ENCODE data around the gene DUOXA1.
"Not testable (repeated sequence)": the region's sequence is repeated elsewhere in the genome, so short reads cannot be mapped to it uniquely, and the experiment has no call there.

DUOXA1 gene

DNA sequence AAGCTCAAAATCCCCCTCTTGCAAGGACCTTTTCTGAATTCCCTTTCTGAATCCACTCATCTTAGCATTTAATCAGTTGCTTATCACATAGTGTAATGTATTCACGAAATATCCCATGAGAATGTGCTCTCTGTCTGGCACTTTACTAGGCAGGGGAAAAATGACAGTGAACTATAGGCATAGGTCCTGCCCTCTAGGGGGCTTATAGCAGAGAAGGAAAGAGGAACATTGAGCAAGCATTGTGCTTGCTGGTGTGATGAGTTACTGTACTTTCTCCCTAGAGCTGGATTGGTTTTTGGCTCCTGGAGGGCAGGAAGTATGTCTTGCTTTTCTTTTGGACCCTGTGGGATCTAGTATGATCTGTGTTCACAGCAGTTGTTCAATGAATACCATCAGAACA is 42.2 kb downstream of the DUOXA1 start:
- DNase-seq: no peak

DNA sequence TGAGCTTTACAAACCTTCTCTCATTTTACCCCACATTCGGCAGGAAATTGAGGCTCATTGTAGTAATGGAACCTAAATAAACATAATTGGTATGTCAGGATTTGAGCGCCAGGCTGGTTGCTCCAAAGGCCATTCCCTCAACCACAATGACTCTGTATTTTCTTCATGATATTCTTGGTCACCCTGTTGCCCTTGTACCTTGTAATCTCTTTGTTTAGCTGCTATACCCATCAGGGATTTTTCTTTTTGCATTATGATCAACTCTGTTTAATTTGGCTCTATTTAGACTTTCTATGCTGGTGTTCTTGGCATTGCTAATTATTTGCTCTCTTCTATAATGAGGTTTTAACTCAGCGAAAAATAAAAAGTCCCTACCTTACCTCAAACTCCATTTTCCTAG is 45.5 kb downstream of the DUOXA1 start:
- DNase-seq: no peak

DNA sequence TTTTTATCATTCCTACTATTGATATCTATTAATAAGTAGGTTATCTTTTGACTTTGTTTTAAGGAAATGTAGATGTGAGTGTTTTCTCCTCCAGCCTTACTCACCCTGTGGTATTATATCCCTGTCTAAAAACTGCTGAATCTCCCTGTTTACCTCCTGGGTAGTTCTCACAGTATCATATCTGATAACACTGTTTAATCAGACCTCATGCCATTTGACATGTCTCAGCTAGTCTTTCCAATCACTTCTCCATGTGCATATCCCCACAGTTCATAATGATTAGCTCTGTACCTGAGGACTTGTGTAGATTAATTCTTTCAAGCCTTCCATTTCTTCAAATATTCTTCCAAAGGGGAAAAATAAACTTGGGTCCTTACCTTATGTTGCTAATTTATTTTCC is 46.5 kb downstream of the DUOXA1 start:
- no peak for DNase-seq

DNA sequence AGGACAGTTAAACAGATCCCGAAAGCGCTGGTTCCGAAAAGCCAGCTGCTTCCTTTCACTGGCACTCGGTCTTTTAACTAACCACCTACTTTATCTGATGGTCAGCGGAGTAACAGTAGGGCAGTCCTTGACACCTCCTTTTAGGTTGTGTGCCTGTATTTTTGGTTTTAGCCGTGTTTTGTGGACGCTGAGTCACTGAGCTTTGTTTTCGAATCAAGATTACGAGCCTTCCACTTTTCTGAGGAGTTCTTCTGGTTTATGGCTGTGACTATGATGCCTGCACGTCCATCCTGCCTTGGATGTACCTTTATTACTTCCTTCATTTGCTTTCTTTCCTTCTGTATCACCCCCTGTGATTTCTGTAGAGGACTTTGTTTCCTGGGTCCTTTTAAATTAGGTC is 47.3 kb downstream of the DUOXA1 start:
- DNase-seq: not testable (repeated sequence)

DNA sequence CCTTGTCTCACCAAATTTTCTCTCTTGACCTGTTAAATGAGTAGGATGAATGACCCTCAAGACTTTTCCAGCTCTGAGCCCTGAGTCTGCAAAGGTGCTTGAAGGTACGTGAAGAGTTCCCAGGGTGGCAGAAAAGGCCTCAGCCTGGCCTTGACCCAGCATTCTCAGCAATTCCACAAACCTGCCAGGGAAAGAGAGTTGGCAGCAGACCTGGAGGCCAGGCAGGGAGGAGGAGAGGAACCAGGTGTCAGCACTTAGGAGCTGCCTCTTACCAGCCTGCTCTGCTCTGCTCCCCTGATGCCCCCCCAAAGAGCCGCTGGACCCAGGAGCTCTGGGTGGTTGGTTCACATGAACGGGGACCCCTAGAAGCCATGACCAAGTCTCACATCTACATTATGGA is 49.1 kb downstream of the DUOXA1 start:
- DNase-seq: not testable (repeated sequence)

DNA sequence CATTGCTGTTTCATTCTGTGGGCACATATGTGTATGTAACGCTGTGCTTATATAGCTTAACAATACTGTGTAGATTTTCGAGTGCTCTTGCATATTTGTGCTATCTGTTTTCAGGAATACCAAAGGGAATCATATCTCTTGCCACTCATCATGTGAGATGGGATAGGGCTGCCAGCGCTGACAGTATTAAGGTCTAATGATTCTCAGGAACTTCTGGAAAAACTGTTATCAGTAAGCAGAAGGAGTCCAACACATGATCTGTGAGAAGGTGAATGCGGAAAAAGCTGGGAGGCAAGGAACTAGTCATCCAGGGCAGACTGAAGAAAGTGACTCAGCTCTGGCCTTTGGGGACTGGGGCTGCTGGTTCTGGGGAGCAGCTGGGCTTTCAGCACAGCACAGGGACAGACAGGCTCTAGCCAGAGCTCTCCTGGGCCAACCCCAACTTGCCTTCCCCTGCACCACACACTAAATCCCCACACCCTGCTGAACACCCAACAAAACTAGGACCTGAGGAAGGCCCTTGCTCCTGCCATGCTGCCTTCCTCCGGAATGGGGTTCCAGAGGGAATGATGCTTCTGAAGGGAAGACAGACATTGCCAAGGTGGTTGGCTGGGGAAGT is 49.9 kb downstream of the DUOXA1 start:
- DNase-seq: not testable (repeated sequence)

DNA sequence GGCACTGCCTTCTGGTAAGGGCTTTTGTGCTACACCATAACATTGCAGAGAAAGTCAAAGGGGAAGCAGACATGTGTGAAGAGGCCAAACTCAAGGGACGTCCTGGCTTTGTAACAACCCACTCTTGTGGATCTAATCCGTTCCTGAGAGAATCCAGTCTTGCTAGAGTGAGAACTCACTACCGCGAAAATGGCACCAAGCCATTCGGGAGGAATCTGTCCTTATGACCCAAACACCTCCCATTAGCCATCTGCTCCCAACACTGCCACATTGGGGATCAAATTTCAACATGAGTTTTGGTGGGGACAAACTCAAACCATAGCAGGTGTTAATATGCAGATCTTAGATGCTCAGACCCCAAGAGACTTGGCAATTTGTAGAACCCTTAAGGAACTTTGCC is 50.5 kb downstream of the DUOXA1 start:
- DNase-seq: not testable (repeated sequence)

DNA sequence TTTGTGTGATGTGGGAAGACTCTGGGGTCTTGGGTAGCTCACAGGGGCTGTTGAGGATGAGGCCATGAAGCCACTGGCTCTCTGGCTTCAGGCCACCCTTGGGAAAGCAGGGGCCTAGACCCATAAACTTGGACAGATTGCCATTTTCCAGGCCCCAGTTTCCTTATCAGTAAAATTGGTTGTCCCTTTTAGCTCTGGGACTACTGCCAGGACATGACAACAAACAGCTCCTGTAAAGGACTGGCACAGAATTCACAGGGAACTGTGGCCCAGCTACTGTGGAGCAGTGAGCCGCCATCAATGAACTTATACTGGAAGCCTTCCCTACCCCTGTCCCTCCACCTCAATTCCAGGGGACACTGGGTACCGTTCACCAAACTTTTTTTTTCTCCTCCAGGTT is 52.3 kb downstream of the DUOXA1 start:
- DNase-seq: not testable (repeated sequence)

DNA sequence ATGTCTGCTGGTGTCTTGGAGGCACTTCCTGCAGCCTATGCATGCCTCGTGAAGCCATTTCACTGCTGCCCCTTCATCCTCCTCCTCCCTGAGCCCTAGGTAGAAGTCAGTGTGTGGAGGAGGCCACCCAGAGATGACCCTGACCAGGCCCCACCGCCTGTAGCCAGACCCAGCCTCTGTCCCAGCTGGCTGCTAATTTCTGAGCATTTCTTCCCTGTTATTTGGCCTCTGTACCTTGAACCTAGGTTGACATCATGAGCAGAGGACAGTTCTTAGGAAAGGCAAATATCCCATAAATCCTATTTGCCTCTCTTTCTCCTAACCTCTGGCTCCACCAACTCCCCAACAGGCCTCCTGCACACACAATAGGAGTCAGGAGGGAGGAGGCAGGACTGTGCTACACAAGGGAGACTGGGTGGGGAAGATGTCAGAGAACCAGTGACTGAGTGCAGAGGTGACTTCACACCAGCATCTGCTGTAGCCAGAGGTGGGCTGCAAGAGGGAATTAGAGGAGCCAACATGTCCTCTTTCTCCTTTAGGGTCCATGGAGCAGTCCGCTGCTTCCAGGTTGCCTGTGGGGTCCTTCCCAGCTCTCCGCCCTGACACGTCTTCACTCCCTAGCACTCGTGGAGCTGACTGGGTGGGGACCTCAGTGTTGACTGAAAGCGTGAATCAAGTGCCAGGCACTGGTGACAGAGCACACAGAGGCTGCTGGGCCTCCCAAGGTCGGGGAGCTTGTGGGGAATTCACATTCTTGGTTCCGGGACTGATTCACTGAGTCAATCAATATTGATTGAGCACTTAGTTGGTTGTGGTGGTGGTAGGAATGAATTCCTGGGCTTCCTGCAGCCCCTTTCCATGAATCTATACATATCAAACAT is 54.0 kb downstream of the DUOXA1 start:
- not testable (repeated sequence) for DNase-seq

DNA sequence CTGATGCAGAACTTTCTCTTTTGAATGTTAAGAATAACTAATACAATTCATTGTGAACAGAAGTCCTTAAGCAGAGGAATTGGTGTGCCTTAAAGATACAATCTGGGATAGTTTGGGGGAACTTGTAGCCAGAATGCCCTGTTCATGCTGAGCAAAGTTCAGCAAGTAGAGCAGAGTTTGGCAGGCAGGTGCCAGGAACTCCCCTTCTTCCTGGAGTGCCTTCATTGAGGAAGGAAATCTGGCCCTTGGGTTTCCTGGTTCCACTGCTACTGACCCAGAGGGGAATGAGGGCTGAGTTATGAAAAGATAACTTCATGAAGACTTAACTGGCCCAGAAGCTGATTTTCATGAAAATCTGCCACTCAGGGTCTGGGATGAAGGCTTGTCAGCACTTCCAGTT is 56.1 kb downstream of the DUOXA1 start:
- not testable (repeated sequence) for DNase-seq

DNA sequence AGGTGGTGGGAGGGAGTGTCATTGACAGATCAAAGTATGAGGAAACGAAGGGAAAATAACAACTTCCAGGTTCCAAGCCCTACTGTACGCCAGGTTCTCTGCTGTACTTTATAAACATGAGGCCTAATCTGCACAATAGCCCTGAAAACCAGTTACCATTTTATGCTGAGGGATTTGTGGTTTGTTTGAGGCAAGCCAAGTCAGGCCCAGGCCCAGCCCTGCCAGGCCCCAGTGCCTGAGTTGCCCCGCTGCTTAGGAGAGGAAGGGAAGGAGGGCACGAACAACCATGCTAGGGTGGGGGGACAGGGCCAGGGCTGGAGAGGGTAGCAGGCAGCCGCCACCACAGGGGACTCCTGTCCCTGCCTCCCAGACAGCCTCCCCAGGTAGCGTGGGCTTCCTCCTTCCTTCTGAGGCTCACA is 59.7 kb downstream of the DUOXA1 start:
- DNase-seq: not testable (repeated sequence)

Measured in activated CD8-positive, alpha-beta memory T cell treated with anti-CD3 and anti-CD28 coated beads, Interleukin-2, amount 50 U/mL, for 48 hours (primary cell).